ENCODE results near the gene MED16. TPM values are rescaled to one million over a fixed set of nuclear protein-coding genes. Genes with fewer than 3 reads are reported as not detected.
A peak's percentile ranks its signal among the peaks of the same experiment; 100 is the strongest.

Gene MED16
- total RNA-seq, 1 experiment from 2014 or later: 83.0 TPM

- H3K9me3 ChIP-seq (ENCODE audit: low read depth, low read length, poor library complexity, severe bottlenecking): no peaks in the 10 kb centered on the region
- H3K27ac ChIP-seq (ENCODE audit: low read depth, low read length, poor library complexity, severe bottlenecking): no peak overlapping the region
- peaks cover 22% of the 10 kb centered on the region for H3K4me1 ChIP-seq (ENCODE audit: insufficient read depth, low read length, poor library complexity, severe bottlenecking)
- ChIA-PET POLR2A (ENCODE audit: low non-redundant PET) (no interaction called here), CTCF (no interaction called here)
- BruUV-seq (replicated peaks): no TSS peak
- TF ChIP-seq EZH2 (IDR thresholded peaks at IDR 0.05; ENCODE audit: borderline replicate concordance, low read depth, low read length, poor library complexity, severe bottlenecking): no peak
- TF ChIP-seq, protein P1, sequence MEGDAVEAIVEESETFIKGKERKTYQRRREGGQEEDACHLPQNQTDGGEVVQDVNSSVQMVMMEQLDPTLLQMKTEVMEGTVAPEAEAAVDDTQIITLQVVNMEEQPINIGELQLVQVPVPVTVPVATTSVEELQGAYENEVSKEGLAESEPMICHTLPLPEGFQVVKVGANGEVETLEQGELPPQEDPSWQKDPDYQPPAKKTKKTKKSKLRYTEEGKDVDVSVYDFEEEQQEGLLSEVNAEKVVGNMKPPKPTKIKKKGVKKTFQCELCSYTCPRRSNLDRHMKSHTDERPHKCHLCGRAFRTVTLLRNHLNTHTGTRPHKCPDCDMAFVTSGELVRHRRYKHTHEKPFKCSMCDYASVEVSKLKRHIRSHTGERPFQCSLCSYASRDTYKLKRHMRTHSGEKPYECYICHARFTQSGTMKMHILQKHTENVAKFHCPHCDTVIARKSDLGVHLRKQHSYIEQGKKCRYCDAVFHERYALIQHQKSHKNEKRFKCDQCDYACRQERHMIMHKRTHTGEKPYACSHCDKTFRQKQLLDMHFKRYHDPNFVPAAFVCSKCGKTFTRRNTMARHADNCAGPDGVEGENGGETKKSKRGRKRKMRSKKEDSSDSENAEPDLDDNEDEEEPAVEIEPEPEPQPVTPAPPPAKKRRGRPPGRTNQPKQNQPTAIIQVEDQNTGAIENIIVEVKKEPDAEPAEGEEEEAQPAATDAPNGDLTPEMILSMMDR (conservative IDR thresholded peaks at IDR 0.05; ENCODE audit: low read depth, low read length): no peak
- intact Hi-C loops (cut with micrococcal nuclease; ENCODE audit: unreplicated experiment): loop anchor here (10.0 kb wide), 1 partner anchor 252 kb away; the partner anchor contains the start of gene RNF126
- DNase-seq (ENCODE audit: low spot score): no peak
- H3K27me3 ChIP-seq (replicated peaks; ENCODE audit: insufficient read depth, low read depth, low read length, poor library complexity): peaks cover 37% of the 10 kb centered on the region
- H3K36me3 ChIP-seq (ENCODE audit: insufficient read depth, low read length, poor library complexity, severe bottlenecking): no peaks in the 10 kb centered on the region
- peak overlapping the region; percentile 33 for H3K4me3 ChIP-seq (ENCODE audit: low read depth, low read length, poor library complexity, severe bottlenecking)
Observed at GRCh38 chr19:916645-917322, 23.8 kb upstream of the MED16 start.

GRCh38 chr19:913080-913748 lies 20.2 kb upstream of the MED16 start, which contains the start of gene R3HDM4:
Gene R3HDM4 (minus strand): TSS chr19:913219. CDS start chr19:913157, 62 bp downstream.
- ChIA-PET CTCF (no interaction called here), POLR2A (ENCODE audit: low non-redundant PET) (interaction anchor here (0.6 kb wide), 1 partner anchor 69 kb away, joined by 4 read pairs; no protein-coding TSS in a partner anchor)
- BruUV-seq (replicated peaks): no TSS peak
- DNase-seq (ENCODE audit: low spot score): peak; percentile 74
- Histone ChIP-seq H3K4me3 (ENCODE audit: low read depth, low read length, poor library complexity, severe bottlenecking) (peak within 1 kb of the TSS; percentile 89), H3K4me1 (ENCODE audit: insufficient read depth, low read length, poor library complexity, severe bottlenecking) (peaks cover 13% of the 10 kb centered on the region), H3K9me3 (ENCODE audit: low read depth, low read length, poor library complexity, severe bottlenecking) (no peaks in the 10 kb centered on the region), H3K27me3 (replicated peaks; ENCODE audit: insufficient read depth, low read depth, low read length, poor library complexity) (peaks cover 13% of the 10 kb centered on the region), H3K27ac (ENCODE audit: low read depth, low read length, poor library complexity, severe bottlenecking) (peak within 1 kb of the TSS; percentile 77), H3K36me3 (ENCODE audit: insufficient read depth, low read length, poor library complexity, severe bottlenecking) (no peaks in the 10 kb centered on the region)
- intact Hi-C loops (cut with micrococcal nuclease; ENCODE audit: unreplicated experiment): loop anchor here (10.0 kb wide), 1 partner anchor 248 kb away; the partner anchor contains the start of gene RNF126
- TF ChIP-seq EZH2 (IDR thresholded peaks at IDR 0.05; ENCODE audit: borderline replicate concordance, low read depth, low read length, poor library complexity, severe bottlenecking): no peak
- TF ChIP-seq, protein P1 (conservative IDR thresholded peaks at IDR 0.05; ENCODE audit: low read depth, low read length): no peak

- H3K27ac ChIP-seq (ENCODE audit: low read depth, low read length, poor library complexity, severe bottlenecking): peak overlapping the region; percentile 61
- BruUV-seq (replicated peaks): no TSS peak
- peaks cover 6% of the 10 kb centered on the region for H3K4me1 ChIP-seq (ENCODE audit: insufficient read depth, low read length, poor library complexity, severe bottlenecking)
- POLR2A ChIA-PET (ENCODE audit: low non-redundant PET): interaction anchor here (0.6 kb wide), 1 partner anchor 69 kb away, joined by 4 read pairs; no protein-coding TSS in a partner anchor
- H3K27me3 ChIP-seq (replicated peaks; ENCODE audit: insufficient read depth, low read depth, low read length, poor library complexity): peaks cover 5% of the 10 kb centered on the region
- intact Hi-C loops (cut with micrococcal nuclease; ENCODE audit: unreplicated experiment): loop anchor here (10.0 kb wide), 1 partner anchor 248 kb away; the partner anchor contains the start of gene RNF126
- peak; percentile 65 for DNase-seq (ENCODE audit: low spot score)
- CTCF ChIA-PET: no interaction called here
- TF ChIP-seq, protein P1 (conservative IDR thresholded peaks at IDR 0.05; ENCODE audit: low read depth, low read length): no peak
- no peak for TF ChIP-seq EZH2 (IDR thresholded peaks at IDR 0.05; ENCODE audit: borderline replicate concordance, low read depth, low read length, poor library complexity, severe bottlenecking)
- H3K36me3 ChIP-seq (ENCODE audit: insufficient read depth, low read length, poor library complexity, severe bottlenecking): no peaks in the 10 kb centered on the region
- H3K4me3 ChIP-seq (ENCODE audit: low read depth, low read length, poor library complexity, severe bottlenecking): peak overlapping the region; percentile 89
- no peaks in the 10 kb centered on the region for H3K9me3 ChIP-seq (ENCODE audit: low read depth, low read length, poor library complexity, severe bottlenecking)
Observed at GRCh38 chr19:912181-913079, 19.4 kb upstream of the MED16 start.
